H9 (cell line): Measurements from ENCODE around the gene HLX. TPM values are rescaled to one million over a fixed set of nuclear protein-coding genes. Genes with fewer than 3 reads are reported as not detected.

Experiments
- DNase-seq: peaks from one replicate; pipeline ENCODE4 v3.0.0-alpha.2; 2017
- H2AFZ ChIP-seq: one replicate; pipeline ENCODE4 v1.6.1; 2013; ENCODE audit warnings: mild to moderate bottlenecking, low read length, control low read depth, moderate library complexity
- H2AK5ac ChIP-seq: 2 replicates; pipeline ENCODE4 v1.6.1; 2013; ENCODE audit warnings: low read length, control low read depth, mixed read lengths; ENCODE audit not compliant: insufficient read length
- H2BK120ac ChIP-seq: one replicate; pipeline ENCODE4 v1.6.1; 2013; ENCODE audit warnings: low read depth, mild to moderate bottlenecking, low read length, control low read depth, inconsistent platforms; ENCODE audit not compliant: poor library complexity, severe bottlenecking
- H2BK12ac ChIP-seq: 2 replicates; pipeline ENCODE4 v1.6.1; 2013; ENCODE audit warnings: low read length, control low read depth, mixed read lengths, low read depth; ENCODE audit not compliant: insufficient read length
- H2BK15ac ChIP-seq: 2 replicates; pipeline ENCODE4 v1.6.1; 2013; ENCODE audit warnings: low read depth, low read length, control low read depth
- H2BK20ac ChIP-seq: one replicate; pipeline ENCODE4 v1.6.1; 2013; ENCODE audit warnings: low read depth, mild to moderate bottlenecking, low read length, control low read depth, inconsistent platforms; ENCODE audit not compliant: poor library complexity, severe bottlenecking
- H2BK5ac ChIP-seq: 2 replicates; pipeline ENCODE4 v1.6.1; 2013; ENCODE audit warnings: low read length, control low read depth, mixed read lengths; ENCODE audit not compliant: insufficient read length
- H3K14ac ChIP-seq: 2 replicates; pipeline ENCODE4 v1.6.1; 2013; ENCODE audit warnings: low read length, control low read depth; ENCODE audit not compliant: insufficient read depth
- H3K18ac ChIP-seq: 2 replicates; pipeline ENCODE4 v1.6.1; 2013; ENCODE audit warnings: low read depth, mild to moderate bottlenecking, mixed read lengths, low read length, control low read depth; ENCODE audit not compliant: insufficient read length
- H3K23ac ChIP-seq: 2 replicates; pipeline ENCODE4 v1.6.1; 2013; ENCODE audit warnings: low read length, control low read depth, mixed read lengths, low read depth; ENCODE audit not compliant: insufficient read length
- H3K23me2 ChIP-seq: 2 replicates; pipeline ENCODE4 v1.6.1; 2013; ENCODE audit warnings: low read depth, mild to moderate bottlenecking, mixed read lengths, low read length, control low read depth; ENCODE audit not compliant: insufficient read length, poor library complexity, severe bottlenecking
- H3K27ac ChIP-seq: 2 replicates; pipeline ENCODE4 v1.5.1; 2013; ENCODE audit warnings: low read length, control low read depth, mixed read lengths, low read depth; ENCODE audit not compliant: insufficient read length
- H3K27me3 ChIP-seq: 2 replicates; pipeline ENCODE4 v1.6.1; 2013; ENCODE audit warnings: low read length, control low read depth, inconsistent platforms; ENCODE audit not compliant: insufficient read depth
- H3K4ac ChIP-seq: 2 replicates; pipeline ENCODE4 v1.6.1; 2013; ENCODE audit warnings: low read depth, mild to moderate bottlenecking, control low read depth, inconsistent platforms, low read length, moderate library complexity
- H3K4me1 ChIP-seq: 2 replicates; pipeline ENCODE4 v1.6.1; 2013; ENCODE audit warnings: low read length, control low read depth, inconsistent platforms; ENCODE audit not compliant: insufficient read depth
- H3K4me2 ChIP-seq: 2 replicates; pipeline ENCODE4 v1.6.1; 2013; ENCODE audit warnings: low read length, control low read depth, mixed read lengths; ENCODE audit not compliant: insufficient read length, insufficient read depth
- H3K56ac ChIP-seq: 2 replicates; pipeline ENCODE4 v1.6.1; 2013; ENCODE audit warnings: low read depth, mild to moderate bottlenecking, mixed read lengths, low read length, control low read depth; ENCODE audit not compliant: insufficient read length
- H3K79me1 ChIP-seq: 2 replicates; pipeline ENCODE4 v1.6.1; 2013; ENCODE audit warnings: low read depth, mild to moderate bottlenecking, moderate library complexity, low read length, control low read depth, inconsistent platforms; ENCODE audit not compliant: insufficient read depth, poor library complexity, severe bottlenecking
- H3K79me2 ChIP-seq: 2 replicates; pipeline ENCODE4 v1.6.1; 2013; ENCODE audit warnings: low read length, control low read depth, inconsistent platforms; ENCODE audit not compliant: insufficient read depth
- H3K9ac ChIP-seq: 2 replicates; pipeline ENCODE4 v1.6.1; 2013; ENCODE audit warnings: low read length, control low read depth, mixed read lengths; ENCODE audit not compliant: insufficient read length; ENCODE audit errors: extremely low read depth
- H3K9me3 ChIP-seq: one replicate; pipeline ENCODE4 v1.6.1; 2013; ENCODE audit warnings: low read depth, low read length, inconsistent platforms; ENCODE audit not compliant: control insufficient read depth
- H3T11ph ChIP-seq: one replicate; pipeline ENCODE4 v1.6.1; 2013; ENCODE audit warnings: mild to moderate bottlenecking, low read length, control low read depth, inconsistent platforms
- H4K20me1 ChIP-seq: one replicate; pipeline ENCODE4 v1.6.1; 2013; ENCODE audit not compliant: control insufficient read depth, insufficient read length, insufficient read depth
- H4K5ac ChIP-seq: 2 replicates; pipeline ENCODE4 v1.6.1; 2013; ENCODE audit warnings: low read depth, mild to moderate bottlenecking, mixed read lengths, low read length, control low read depth; ENCODE audit not compliant: insufficient read length
- H4K8ac ChIP-seq: replicated peaks from 2 replicates; pipeline ENCODE4 v1.6.1; 2013; ENCODE audit warnings: low read length, control low read depth, mixed read lengths, low read depth; ENCODE audit not compliant: insufficient read length
- H4K91ac ChIP-seq: 2 replicates; pipeline ENCODE4 v1.6.1; 2013; ENCODE audit warnings: low read depth, mild to moderate bottlenecking, moderate library complexity, mixed read lengths, low read length, control low read depth; ENCODE audit not compliant: insufficient read length
- H3K27ac Mint-ChIP-seq, 3 experiments: 2 replicates in 2 of 3; 3 replicates in 1 of 3; pipeline ENCODE4 v1.8.0; 2020 to 2021; ENCODE audit warnings: mixed read lengths in 3 of 3, mild to moderate bottlenecking in 1 of 3, moderate library complexity in 1 of 3
- H3K27me3 Mint-ChIP-seq: 2 replicates; pipeline ENCODE4 v1.8.0; 2021; ENCODE audit warnings: low read depth, mild to moderate bottlenecking, moderate library complexity, mixed read lengths
- H3K36me3 Mint-ChIP-seq, 3 experiments: 2 replicates in 2 of 3; 3 replicates in 1 of 3; pipeline ENCODE4 v1.8.0; 2020 to 2021; ENCODE audit warnings: low read depth in 3 of 3, mixed read lengths in 3 of 3; ENCODE audit not compliant: insufficient read depth in 1 of 3
- H3K4me1 Mint-ChIP-seq, 2 experiments: 2 replicates each; pipeline ENCODE4 v1.8.0; 2020; ENCODE audit warnings: mixed read lengths in 2 of 2
- H3K4me3 Mint-ChIP-seq, 2 experiments: 2 replicates in 1 of 2; 3 replicates in 1 of 2; pipeline ENCODE4 v1.8.0; 2020 to 2021; ENCODE audit warnings: mild to moderate bottlenecking in 2 of 2, mixed read lengths in 2 of 2, moderate library complexity in 1 of 2
- H3K9me3 Mint-ChIP-seq, 2 experiments: 2 replicates in 1 of 2; 3 replicates in 1 of 2; pipeline ENCODE4 v1.8.0; 2020; ENCODE audit warnings: mild to moderate bottlenecking in 2 of 2, mixed read lengths in 2 of 2, moderate library complexity in 1 of 2
- CTCF ChIP-seq: fragments of 200-600 bp; sonication (generic); conservative IDR thresholded peaks from 3 replicates; pipeline ENCODE4 v1.8.0; 2021; ENCODE audit warnings: antibody characterized with exemption, mild to moderate bottlenecking
- WGBS: extraction: QIAGEN DNeasy Blood & Tissue Kit; methylation state at CpG from one replicate; pipeline ENCODE4 v1.1.7; 2013; ENCODE audit warnings: missing lambda C conversion rate, low lambda C conversion rate, mixed read lengths; ENCODE audit not compliant: insufficient read length; ENCODE audit errors: extremely low coverage; 5-methylcytosine and 5-hydroxymethylcytosine counted together
- total RNA-seq: library from RNA; stranded (reverse); gene quantifications from 2 replicates; pipeline ENCODE4 v1.2.1, GENCODE V29; 2021

The HLX gene
- total RNA-seq, 1 experiment from 2014 or later, result 0.37 TPM

GRCh38 chr1:220889333-220889732, 10.1 kb downstream of the HLX start:
- Histone ChIP-seq H4K8ac (no peak overlapping the region), H3K4ac (no peak overlapping the region), H3K23me2 (peaks cover 11% of the 10 kb centered on the region), H3K27me3 (peaks cover 100% of the 10 kb centered on the region), H2BK20ac (no peak overlapping the region), H2BK5ac (no peak overlapping the region), H3T11ph (no peak overlapping the region), H3K9ac (no peak overlapping the region), H2AFZ (no peak overlapping the region), H2BK120ac (no peak overlapping the region), H3K56ac (no peak overlapping the region), H3K4me1 (no peaks in the 10 kb centered on the region; the same call in 1 of the 2 replicates), H4K91ac (no peak overlapping the region), H3K4me2 (no peak overlapping the region), H3K14ac (no peak overlapping the region), H3K27ac (no peak overlapping the region), H3K79me1 (no peaks in the 10 kb centered on the region), H3K18ac (no peak overlapping the region), H2AK5ac (no peak overlapping the region), H2BK12ac (no peak overlapping the region), H3K9me3 (no peaks in the 10 kb centered on the region), H3K79me2 (no peaks in the 10 kb centered on the region), H2BK15ac (no peak overlapping the region), H3K23ac (no peak overlapping the region), H4K20me1 (peaks cover 7% of the 10 kb centered on the region), H4K5ac (no peak overlapping the region)
- Mint-ChIP-seq H3K4me1 (peaks cover 37 to 65% of the 10 kb centered on the region in 2 experiments), H3K36me3 (no peaks in the 10 kb centered on the region; a peak in 2 of 7 replicates), H3K9me3 (peaks cover 3 to 14% of the 10 kb centered on the region in 2 experiments; a peak in 3 of 5 replicates), H3K4me3 (no peak overlapping the region), H3K27ac (no peak overlapping the region), H3K27me3 (peaks cover 100% of the 10 kb centered on the region)
- DNase-seq, result no peak
- TF ChIP-seq CTCF, result no peak
- WGBS, result no CpG with 5 or more reads among the region's 2 CpGs
